Mesothelial cell of epicardium (in vitro differentiated cells): ENCODE data around the gene CDK16. TPM values are rescaled to one million over a fixed set of nuclear protein-coding genes. Genes with fewer than 3 reads are reported as not detected.

ENCODE experiments used
- DNase-seq, 2 experiments: peaks; one replicate each; pipeline ENCODE4 v3.0.0; 2021; ENCODE audit warnings: low spot score in 2 of 2; ENCODE audit not compliant: unreplicated experiment in 2 of 2
- H3K27ac Mint-ChIP-seq: 2 replicates; pipeline ENCODE4 v1.8.0; 2021; ENCODE audit warnings: mixed read lengths
- H3K27me3 Mint-ChIP-seq: 2 replicates; pipeline ENCODE4 v1.8.0; 2021; ENCODE audit warnings: low read depth, mixed read lengths
- H3K36me3 Mint-ChIP-seq: 2 replicates; pipeline ENCODE4 v1.8.0; 2021; ENCODE audit warnings: mixed read lengths
- H3K4me1 Mint-ChIP-seq: 2 replicates; pipeline ENCODE4 v1.8.0; 2021; ENCODE audit warnings: mixed read lengths
- H3K4me3 Mint-ChIP-seq: 2 replicates; pipeline ENCODE4 v1.8.0; 2021; ENCODE audit warnings: mild to moderate bottlenecking, moderate library complexity, mixed read lengths
- H3K9me3 Mint-ChIP-seq: 2 replicates; pipeline ENCODE4 v1.8.0; 2021; ENCODE audit warnings: mixed read lengths
- total RNA-seq: library from RNA; stranded (reverse); gene quantifications from 3 replicates; pipeline ENCODE4 v1.2.1, GENCODE V29; 2021
- TF ChIP-seq, protein P1 (sequence below): fragments of 200-600 bp; sonication (generic); IDR thresholded peaks from one replicate; pipeline ENCODE4 v1.5.0; 2021; ENCODE audit warnings: antibody characterized with exemption; ENCODE audit not compliant: unreplicated experiment

CDK16 gene
- total RNA-seq, 1 donor from 2014 or later, result 216 TPM

- no peak for DNase-seq
- Mint-ChIP-seq H3K27me3 (no peaks in the 10 kb centered on the region), H3K4me3 (no peak overlapping the region), H3K36me3 (peaks cover 30% of the 10 kb centered on the region), H3K4me1 (peaks cover 19% of the 10 kb centered on the region), H3K9me3 (no peaks in the 10 kb centered on the region), H3K27ac (no peak overlapping the region)
- TF ChIP-seq, protein P1, sequence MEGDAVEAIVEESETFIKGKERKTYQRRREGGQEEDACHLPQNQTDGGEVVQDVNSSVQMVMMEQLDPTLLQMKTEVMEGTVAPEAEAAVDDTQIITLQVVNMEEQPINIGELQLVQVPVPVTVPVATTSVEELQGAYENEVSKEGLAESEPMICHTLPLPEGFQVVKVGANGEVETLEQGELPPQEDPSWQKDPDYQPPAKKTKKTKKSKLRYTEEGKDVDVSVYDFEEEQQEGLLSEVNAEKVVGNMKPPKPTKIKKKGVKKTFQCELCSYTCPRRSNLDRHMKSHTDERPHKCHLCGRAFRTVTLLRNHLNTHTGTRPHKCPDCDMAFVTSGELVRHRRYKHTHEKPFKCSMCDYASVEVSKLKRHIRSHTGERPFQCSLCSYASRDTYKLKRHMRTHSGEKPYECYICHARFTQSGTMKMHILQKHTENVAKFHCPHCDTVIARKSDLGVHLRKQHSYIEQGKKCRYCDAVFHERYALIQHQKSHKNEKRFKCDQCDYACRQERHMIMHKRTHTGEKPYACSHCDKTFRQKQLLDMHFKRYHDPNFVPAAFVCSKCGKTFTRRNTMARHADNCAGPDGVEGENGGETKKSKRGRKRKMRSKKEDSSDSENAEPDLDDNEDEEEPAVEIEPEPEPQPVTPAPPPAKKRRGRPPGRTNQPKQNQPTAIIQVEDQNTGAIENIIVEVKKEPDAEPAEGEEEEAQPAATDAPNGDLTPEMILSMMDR, result no peak
These were observed 5.2 kb downstream of the CDK16 start for GRCh38 chrX:47223476-47224250.

- no peak overlapping the region for H3K4me3 Mint-ChIP-seq
- TF ChIP-seq, protein P1, result no peak
- H3K27me3 Mint-ChIP-seq, result no peaks in the 10 kb centered on the region
- no peaks in the 10 kb centered on the region for H3K9me3 Mint-ChIP-seq
- H3K27ac Mint-ChIP-seq, result no peak overlapping the region
- peaks cover 33% of the 10 kb centered on the region for H3K36me3 Mint-ChIP-seq
- DNase-seq, result no peak
- H3K4me1 Mint-ChIP-seq, result peaks cover 16% of the 10 kb centered on the region
These were observed 5.9 kb downstream of the CDK16 start for GRCh38 chrX:47224266-47224895.

GRCh38 chrX:47224896-47225290 is 6.4 kb downstream of the CDK16 start:
- Mint-ChIP-seq H3K27me3 (no peaks in the 10 kb centered on the region), H3K4me1 (peaks cover 11% of the 10 kb centered on the region), H3K4me3 (no peak overlapping the region), H3K36me3 (peaks cover 34% of the 10 kb centered on the region), H3K27ac (no peak overlapping the region), H3K9me3 (no peaks in the 10 kb centered on the region)
- DNase-seq, result no peak
- TF ChIP-seq, protein P1, result no peak

- no peak for DNase-seq
These were observed 7.6 kb downstream of the CDK16 start for GRCh38 chrX:47226071-47226470.

DNA sequence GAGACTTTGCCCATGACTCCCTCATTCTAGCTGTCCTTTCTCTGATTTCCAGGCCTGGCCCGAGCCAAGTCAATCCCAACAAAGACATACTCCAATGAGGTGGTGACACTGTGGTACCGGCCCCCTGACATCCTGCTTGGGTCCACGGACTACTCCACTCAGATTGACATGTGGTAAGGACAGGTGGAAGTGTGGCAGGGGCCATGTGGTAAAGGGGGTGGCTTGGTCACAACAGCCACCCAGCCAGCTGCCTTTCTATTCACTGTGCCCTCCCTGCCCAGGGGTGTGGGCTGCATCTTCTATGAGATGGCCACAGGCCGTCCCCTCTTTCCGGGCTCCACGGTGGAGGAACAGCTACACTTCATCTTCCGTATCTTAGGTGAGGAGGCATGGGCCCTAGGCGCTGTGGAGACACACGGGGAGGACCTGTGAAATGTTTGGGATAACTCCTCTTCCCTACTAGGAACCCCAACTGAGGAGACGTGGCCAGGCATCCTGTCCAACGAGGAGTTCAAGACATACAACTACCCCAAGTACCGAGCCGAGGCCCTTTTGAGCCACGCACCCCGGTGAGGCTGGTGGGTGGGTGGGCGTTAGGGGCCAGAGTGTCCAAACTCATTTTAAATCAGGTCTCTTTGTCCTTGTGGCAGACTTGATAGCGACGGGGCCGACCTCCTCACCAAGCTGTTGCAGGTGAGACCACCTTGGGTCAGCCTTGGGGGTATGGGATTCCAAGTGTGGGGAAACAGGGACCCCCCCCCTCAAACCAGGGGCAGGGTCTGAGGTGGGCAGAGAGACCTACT is 8.3 kb downstream of the CDK16 start:
- Mint-ChIP-seq H3K27ac (no peak overlapping the region), H3K9me3 (no peaks in the 10 kb centered on the region), H3K36me3 (peaks cover 38% of the 10 kb centered on the region), H3K4me1 (no peaks in the 10 kb centered on the region), H3K27me3 (no peaks in the 10 kb centered on the region), H3K4me3 (no peak overlapping the region)
- TF ChIP-seq, protein P1, result no peak
- DNase-seq, result no peak

More at GRCh38 chrX:47226071-47226470, 7.6 kb downstream of the CDK16 start:
- Mint-ChIP-seq H3K9me3 (no peaks in the 10 kb centered on the region), H3K27ac (no peak overlapping the region), H3K4me3 (no peak overlapping the region), H3K36me3 (peaks cover 38% of the 10 kb centered on the region), H3K4me1 (no peaks in the 10 kb centered on the region), H3K27me3 (no peaks in the 10 kb centered on the region)
- TF ChIP-seq, protein P1, result no peak
